ENCODE data around the gene PLEKHA8.

The PLEKHA8 gene

DNA sequence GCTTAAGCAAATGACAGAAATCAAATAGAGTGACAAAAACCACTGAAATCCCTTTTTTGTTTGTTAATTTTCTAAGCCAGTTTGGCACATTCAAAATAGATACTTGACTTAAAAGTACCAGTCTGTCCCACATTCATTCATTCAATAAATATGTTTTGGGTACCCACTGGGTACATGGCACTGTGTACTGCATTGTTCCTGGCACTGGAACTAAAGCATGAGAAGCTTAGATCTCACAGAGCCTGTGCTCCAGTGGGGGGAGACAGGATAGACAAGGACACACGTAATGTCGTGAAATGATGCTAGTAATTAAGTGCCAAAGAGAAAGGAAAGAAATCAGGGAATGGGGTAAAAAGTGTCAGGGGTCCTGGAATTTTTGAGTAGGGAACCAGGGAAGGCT, 119.6 kb downstream of the PLEKHA8 start:
- TF ChIP-seq, protein P1, sequence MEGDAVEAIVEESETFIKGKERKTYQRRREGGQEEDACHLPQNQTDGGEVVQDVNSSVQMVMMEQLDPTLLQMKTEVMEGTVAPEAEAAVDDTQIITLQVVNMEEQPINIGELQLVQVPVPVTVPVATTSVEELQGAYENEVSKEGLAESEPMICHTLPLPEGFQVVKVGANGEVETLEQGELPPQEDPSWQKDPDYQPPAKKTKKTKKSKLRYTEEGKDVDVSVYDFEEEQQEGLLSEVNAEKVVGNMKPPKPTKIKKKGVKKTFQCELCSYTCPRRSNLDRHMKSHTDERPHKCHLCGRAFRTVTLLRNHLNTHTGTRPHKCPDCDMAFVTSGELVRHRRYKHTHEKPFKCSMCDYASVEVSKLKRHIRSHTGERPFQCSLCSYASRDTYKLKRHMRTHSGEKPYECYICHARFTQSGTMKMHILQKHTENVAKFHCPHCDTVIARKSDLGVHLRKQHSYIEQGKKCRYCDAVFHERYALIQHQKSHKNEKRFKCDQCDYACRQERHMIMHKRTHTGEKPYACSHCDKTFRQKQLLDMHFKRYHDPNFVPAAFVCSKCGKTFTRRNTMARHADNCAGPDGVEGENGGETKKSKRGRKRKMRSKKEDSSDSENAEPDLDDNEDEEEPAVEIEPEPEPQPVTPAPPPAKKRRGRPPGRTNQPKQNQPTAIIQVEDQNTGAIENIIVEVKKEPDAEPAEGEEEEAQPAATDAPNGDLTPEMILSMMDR (IDR thresholded peaks at IDR 0.05; ENCODE audit: borderline replicate concordance, insufficient read depth, low read depth, low read length) = no peak
- no peak overlapping the region for H3K4me3 ChIP-seq (ENCODE audit: low read depth, low read length)

DNA sequence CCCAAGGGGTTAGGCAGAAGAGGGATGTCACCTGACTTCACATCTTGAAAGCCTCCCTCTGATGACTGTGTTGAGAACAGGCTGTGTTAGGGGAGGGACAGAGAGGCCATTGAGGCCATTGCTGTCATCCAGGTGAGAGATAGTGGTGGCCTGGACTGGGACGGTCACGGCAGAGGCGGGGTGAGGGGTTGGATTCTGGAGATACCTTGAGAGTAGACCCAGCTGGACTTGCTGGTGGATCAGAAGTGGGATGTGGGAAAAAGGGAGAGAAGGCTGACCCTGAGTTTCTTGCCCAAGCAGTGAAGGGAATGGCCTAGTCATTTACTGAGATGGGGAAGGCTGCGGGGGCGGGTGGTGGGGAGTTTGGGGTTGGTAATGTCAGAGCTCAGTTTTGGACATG, 120.2 kb downstream of the PLEKHA8 start:
- TF ChIP-seq, protein P1 (IDR thresholded peaks at IDR 0.05; ENCODE audit: borderline replicate concordance, insufficient read depth, low read depth, low read length) = no peak
- H3K4me3 ChIP-seq (ENCODE audit: low read depth, low read length) = no peak overlapping the region

DNA sequence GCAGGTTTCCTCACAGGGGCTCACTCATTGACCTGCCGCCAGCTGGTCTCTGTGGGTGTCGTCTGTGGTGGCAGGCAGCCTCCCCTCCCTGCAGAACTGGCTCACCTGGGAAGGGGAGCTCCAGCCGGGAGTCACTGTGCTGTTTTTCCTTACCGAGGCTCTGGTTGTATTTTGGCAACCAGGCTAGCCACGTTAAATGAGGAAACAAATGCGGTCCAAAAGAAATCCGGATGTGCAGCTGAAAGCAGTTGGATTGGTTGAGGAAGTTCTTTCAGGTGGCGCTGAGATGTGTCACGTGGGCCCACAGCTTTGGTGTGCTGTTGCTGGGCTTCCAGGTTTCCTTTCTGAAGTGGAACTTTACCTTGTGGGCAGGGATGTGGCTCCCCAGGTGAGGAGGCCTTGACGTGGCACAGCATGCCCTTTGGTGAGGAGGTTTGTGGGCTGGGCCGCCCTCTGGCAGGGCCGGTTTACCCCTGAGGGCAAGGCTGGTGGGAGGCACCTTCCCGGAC, 120.8 kb downstream of the PLEKHA8 start:
- TF ChIP-seq, protein P1 (IDR thresholded peaks at IDR 0.05; ENCODE audit: borderline replicate concordance, insufficient read depth, low read depth, low read length) = no peak
- no peak overlapping the region for H3K4me3 ChIP-seq (ENCODE audit: low read depth, low read length)

DNA sequence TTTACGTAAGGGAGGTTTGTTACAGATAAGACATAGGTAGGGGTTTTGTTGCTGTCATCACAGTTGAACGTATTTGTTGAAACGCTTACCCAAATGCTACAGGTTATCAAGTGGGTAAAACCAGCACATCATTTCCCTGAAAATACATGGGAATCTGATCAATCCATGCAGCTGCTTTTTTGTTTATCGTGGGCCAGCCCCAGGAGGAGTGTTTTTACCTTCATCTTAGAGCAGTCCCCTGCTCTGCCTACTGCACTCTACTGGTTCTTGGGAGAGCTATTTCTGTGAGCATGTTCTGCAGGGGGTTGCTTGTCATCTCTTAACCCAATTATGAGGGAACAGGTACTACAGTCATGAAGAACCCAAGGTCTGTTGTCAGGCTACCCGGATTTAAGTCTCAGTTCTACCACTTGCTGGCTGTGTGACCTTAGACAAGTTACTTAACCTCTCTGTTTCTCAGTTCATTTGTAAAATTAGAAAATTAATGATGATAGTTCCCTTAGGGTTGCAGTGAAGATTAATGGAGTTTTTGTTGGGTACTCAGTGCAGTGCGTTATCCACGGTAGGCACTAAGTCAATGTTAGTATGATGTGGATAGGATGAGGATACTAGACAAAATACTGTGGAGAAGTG, 121.5 kb downstream of the PLEKHA8 start:
- no peak overlapping the region for H3K4me3 ChIP-seq (ENCODE audit: low read depth, low read length)
- TF ChIP-seq, protein P1 (IDR thresholded peaks at IDR 0.05; ENCODE audit: borderline replicate concordance, insufficient read depth, low read depth, low read length) = no peak

DNA sequence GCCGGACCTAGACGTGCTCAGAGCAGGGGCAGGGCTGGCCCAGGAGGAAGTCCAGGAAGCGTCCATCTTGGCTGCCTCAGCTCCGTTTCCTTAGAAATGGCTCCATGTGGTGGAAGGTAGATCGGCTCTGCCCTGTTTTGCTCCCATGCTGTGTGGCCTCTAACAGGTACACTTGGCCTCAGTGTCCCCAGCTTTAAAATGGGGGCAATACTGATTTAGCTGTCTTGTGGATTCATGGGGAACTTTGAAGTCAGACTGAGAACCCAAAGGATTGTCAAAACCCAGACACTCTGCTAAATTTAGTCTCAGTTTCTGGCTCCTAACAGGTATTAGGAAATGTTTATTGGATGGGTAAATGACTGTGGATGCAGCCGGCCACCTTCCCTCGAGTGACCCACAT, 122.5 kb downstream of the PLEKHA8 start:
- H3K4me3 ChIP-seq (ENCODE audit: low read depth, low read length) = no peak overlapping the region
- TF ChIP-seq, protein P1 (IDR thresholded peaks at IDR 0.05; ENCODE audit: borderline replicate concordance, insufficient read depth, low read depth, low read length) = no peak

DNA sequence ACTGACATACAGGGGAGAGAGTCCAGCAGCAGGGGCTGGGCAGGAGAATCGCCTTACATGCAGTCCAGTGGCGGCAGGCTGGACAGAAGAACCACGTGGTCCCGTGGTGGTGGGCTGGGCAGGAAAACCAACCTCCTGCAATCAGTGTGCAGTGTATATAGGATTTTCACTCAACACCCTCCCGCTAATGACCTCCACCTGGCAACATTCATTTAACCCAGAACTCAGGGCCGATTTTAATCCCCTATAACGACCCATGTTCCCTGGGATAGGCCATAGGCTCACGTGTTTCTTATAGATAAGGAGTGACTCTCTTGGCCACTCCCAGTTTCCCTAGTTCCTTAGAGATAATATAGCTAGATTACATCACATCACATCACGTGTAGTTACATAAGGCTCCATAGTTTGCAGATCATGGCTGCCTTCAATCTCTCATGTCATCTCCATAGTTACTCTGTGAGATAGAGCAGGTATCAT, 125.9 kb downstream of the PLEKHA8 start:
- no peak overlapping the region for H3K4me3 ChIP-seq (ENCODE audit: low read depth, low read length)
- TF ChIP-seq, protein P1 (IDR thresholded peaks at IDR 0.05; ENCODE audit: borderline replicate concordance, insufficient read depth, low read depth, low read length) = no peak

DNA sequence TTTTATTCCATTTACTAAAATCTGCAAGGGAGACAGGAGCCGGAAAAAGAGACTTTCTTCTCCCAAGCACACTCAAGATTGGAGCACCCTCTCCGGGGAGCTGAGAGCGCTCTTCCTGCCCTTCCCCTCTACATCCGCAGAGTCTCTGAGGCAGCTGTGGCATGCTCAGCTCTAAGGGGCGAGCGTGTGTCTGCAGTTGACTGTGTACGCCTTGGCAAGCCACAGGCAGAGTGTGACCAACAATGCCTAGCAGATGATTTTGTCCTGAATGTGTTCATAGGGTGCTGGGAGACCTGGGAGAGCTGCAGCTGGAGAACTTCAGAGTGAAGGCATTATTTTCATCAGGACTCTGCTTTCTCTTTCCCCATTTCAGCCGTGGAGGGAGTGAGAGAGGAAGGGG, 127.3 kb downstream of the PLEKHA8 start:
- no peak overlapping the region for H3K4me3 ChIP-seq (ENCODE audit: low read depth, low read length)
- TF ChIP-seq, protein P1 (IDR thresholded peaks at IDR 0.05; ENCODE audit: borderline replicate concordance, insufficient read depth, low read depth, low read length) = no peak
